Activated T-cell treated with anti-CD3 and anti-CD28 coated beads, Interleukin-2, amount 50 U/mL, for 24 hours (primary cell): ENCODE measurements around the gene SNCA.

ENCODE experiments used
- DNase-seq: peaks from one replicate; pipeline ENCODE4 v3.0.0-alpha.2; 2020
- H3K27ac Mint-ChIP-seq: 2 replicates; pipeline ENCODE4 v1.8.0; 2020; ENCODE audit warnings: mild to moderate bottlenecking, mixed read lengths
- H3K27me3 Mint-ChIP-seq: 2 replicates; pipeline ENCODE4 v1.8.0; 2020; ENCODE audit warnings: mixed read lengths
- H3K36me3 Mint-ChIP-seq: 2 replicates; pipeline ENCODE4 v1.8.0; 2020; ENCODE audit warnings: low read depth, mixed read lengths
- H3K4me1 Mint-ChIP-seq: 2 replicates; pipeline ENCODE4 v1.8.0; 2020; ENCODE audit warnings: low read depth, mixed read lengths
- H3K4me3 Mint-ChIP-seq: 2 replicates; pipeline ENCODE4 v1.8.0; 2020; ENCODE audit warnings: mild to moderate bottlenecking, moderate library complexity, mixed read lengths
- H3K9me3 Mint-ChIP-seq: 2 replicates; pipeline ENCODE4 v1.8.0; 2020; ENCODE audit warnings: mixed read lengths

Gene SNCA

DNA sequence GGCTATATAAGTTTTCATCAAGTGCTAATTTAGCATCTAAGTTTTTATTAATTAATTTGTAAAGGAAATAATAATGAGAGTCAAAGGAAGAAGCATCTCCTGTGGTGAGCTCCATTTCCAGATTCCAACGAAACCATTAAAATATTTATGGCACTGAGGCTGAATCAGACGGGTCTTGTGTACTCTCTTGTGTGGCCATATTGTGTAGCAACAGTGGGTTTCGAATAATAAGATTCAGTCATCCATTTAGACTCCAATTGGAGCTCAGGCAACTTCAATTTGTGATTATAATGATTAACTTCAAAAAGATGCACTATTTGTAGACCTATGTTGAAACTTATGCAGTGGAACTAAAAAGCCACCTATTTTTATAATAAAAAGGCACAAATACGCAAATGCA, 82.4 kb downstream of the SNCA start:
- Mint-ChIP-seq H3K36me3 (no peaks in the 10 kb centered on the region), H3K4me1 (no peaks in the 10 kb centered on the region), H3K27ac (no peak overlapping the region), H3K9me3 (no peaks in the 10 kb centered on the region), H3K4me3 (no peak overlapping the region), H3K27me3 (peaks cover 6% of the 10 kb centered on the region)
- no peak for DNase-seq

DNA sequence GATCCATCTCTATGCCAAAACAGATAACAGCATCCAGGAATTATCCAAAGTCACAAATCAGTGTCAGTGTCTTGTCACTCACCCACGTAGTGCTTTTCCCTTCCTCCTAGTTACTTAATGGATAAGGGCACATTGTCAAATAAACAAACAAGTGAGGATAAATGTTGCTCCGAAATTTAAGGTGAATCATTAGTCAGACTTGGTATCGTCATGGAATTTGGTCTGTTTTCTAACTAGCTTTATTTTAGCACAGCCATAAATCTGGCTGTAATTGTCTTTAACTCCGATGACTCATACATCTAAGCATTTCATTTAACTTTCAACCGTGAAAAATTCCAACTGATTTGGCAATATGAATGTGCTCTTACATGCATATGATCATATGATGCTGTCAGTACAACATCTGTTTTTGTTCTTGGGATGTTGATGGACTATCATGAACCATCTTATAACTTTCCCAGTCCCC, 83.3 kb downstream of the SNCA start:
- DNase-seq: no peak
- H3K9me3 Mint-ChIP-seq: no peaks in the 10 kb centered on the region
- peaks cover under 1% of the 10 kb centered on the region for H3K27me3 Mint-ChIP-seq
- no peaks in the 10 kb centered on the region for H3K36me3 Mint-ChIP-seq
- no peaks in the 10 kb centered on the region for H3K4me1 Mint-ChIP-seq
- no peak overlapping the region for H3K27ac Mint-ChIP-seq
- H3K4me3 Mint-ChIP-seq: no peak overlapping the region

GRCh38 chr4:89752932-89753598, 83.9 kb downstream of the SNCA start:
- Mint-ChIP-seq H3K27me3 (no peaks in the 10 kb centered on the region), H3K27ac (no peak overlapping the region), H3K36me3 (no peaks in the 10 kb centered on the region), H3K4me3 (no peak overlapping the region), H3K9me3 (no peaks in the 10 kb centered on the region), H3K4me1 (no peaks in the 10 kb centered on the region)
- DNase-seq: no peak

- DNase-seq: no peak
- Mint-ChIP-seq H3K4me3 (no peak overlapping the region), H3K27ac (no peak overlapping the region), H3K27me3 (no peaks in the 10 kb centered on the region), H3K36me3 (no peaks in the 10 kb centered on the region), H3K9me3 (no peaks in the 10 kb centered on the region), H3K4me1 (no peaks in the 10 kb centered on the region)
Observed at GRCh38 chr4:89751416-89751815, 85.5 kb downstream of the SNCA start.

DNA sequence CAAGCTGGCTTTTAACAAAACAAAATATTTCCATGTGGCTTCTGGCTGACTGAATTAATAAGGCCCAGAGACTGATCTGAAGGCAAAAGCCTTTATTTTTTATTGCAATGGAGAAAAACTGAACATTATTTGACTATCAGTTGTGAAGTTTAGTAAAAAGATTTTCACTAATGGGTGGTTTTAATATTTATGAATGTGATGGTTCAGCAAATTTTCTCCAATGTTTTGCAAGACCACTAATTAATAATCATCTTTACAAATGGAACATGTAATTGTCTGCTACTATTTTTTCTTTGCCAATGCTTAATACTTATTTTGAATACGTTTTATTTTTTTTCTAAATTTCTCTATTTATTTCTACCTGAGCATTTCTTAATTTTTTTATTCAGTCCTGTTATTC, 90.6 kb downstream of the SNCA start:
- no peak overlapping the region for H3K27ac Mint-ChIP-seq
- no peak overlapping the region for H3K4me3 Mint-ChIP-seq
- no peak for DNase-seq
- H3K4me1 Mint-ChIP-seq: no peaks in the 10 kb centered on the region
- no peaks in the 10 kb centered on the region for H3K36me3 Mint-ChIP-seq
- no peaks in the 10 kb centered on the region for H3K27me3 Mint-ChIP-seq
- no peaks in the 10 kb centered on the region for H3K9me3 Mint-ChIP-seq

DNA sequence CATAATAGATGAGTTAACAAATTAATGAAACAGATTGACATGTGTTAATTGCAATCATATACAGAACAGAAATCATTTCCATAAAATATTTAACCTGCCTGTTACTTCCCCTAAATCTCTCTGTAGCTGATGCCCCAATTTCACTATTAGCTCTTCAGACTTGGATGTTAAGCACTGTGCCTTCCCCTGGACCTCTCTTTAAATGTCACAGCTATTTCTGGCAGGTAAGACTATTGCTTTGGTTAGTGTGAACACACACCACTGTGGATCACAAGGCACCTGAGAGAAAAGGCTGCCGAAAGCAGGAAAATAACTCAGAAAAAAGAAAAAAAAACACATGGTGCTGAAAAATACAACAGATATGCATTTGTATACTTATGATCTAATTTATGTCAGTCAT, 91.3 kb downstream of the SNCA start:
- Mint-ChIP-seq H3K9me3 (no peaks in the 10 kb centered on the region), H3K27me3 (peaks cover 2% of the 10 kb centered on the region), H3K27ac (no peak overlapping the region), H3K36me3 (no peaks in the 10 kb centered on the region), H3K4me3 (no peak overlapping the region), H3K4me1 (no peaks in the 10 kb centered on the region)
- DNase-seq: no peak

DNA sequence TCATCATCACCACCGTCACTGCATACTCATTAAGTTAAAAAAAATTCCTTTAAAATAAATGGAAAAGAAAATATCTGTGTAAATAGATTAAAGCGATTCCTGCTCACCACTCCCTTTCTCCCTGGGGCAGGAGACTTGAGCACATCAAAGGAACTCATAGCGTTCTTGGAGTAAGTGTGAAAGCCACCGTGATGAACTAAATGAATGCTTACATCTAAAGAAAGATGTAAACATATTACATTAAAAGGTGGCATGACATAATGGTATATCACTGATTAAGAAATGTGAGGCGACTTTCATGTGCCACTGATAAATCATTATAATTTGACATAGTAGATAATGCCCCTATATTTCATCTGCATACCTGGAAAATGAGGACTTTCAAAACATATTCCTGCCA, 92.0 kb downstream of the SNCA start:
- Mint-ChIP-seq H3K27ac (no peak overlapping the region), H3K27me3 (peaks cover 2% of the 10 kb centered on the region), H3K36me3 (no peaks in the 10 kb centered on the region), H3K9me3 (no peaks in the 10 kb centered on the region), H3K4me1 (no peaks in the 10 kb centered on the region), H3K4me3 (no peak overlapping the region)
- DNase-seq: no peak

GRCh38 chr4:89741768-89742167, 95.2 kb downstream of the SNCA start:
- Mint-ChIP-seq H3K9me3 (peaks cover 2% of the 10 kb centered on the region), H3K4me3 (no peak overlapping the region), H3K4me1 (no peaks in the 10 kb centered on the region), H3K27ac (no peak overlapping the region), H3K36me3 (no peaks in the 10 kb centered on the region), H3K27me3 (peaks cover 2% of the 10 kb centered on the region)
- DNase-seq: no peak

- Mint-ChIP-seq H3K4me3 (no peak overlapping the region), H3K36me3 (no peaks in the 10 kb centered on the region), H3K27me3 (peaks cover 2% of the 10 kb centered on the region), H3K4me1 (no peaks in the 10 kb centered on the region), H3K27ac (no peak overlapping the region), H3K9me3 (peaks cover 2% of the 10 kb centered on the region)
- no peak for DNase-seq
Observed at GRCh38 chr4:89739311-89739988, 97.5 kb downstream of the SNCA start.

- Mint-ChIP-seq H3K27ac (no peak overlapping the region), H3K27me3 (peaks cover 2% of the 10 kb centered on the region), H3K9me3 (peaks cover 2% of the 10 kb centered on the region), H3K4me3 (no peak overlapping the region), H3K36me3 (no peaks in the 10 kb centered on the region), H3K4me1 (no peaks in the 10 kb centered on the region)
- no peak for DNase-seq
Observed at GRCh38 chr4:89737888-89738287, 99.1 kb downstream of the SNCA start.

- no peaks in the 10 kb centered on the region for H3K36me3 Mint-ChIP-seq
- H3K9me3 Mint-ChIP-seq: no peaks in the 10 kb centered on the region
- no peaks in the 10 kb centered on the region for H3K4me1 Mint-ChIP-seq
- H3K27me3 Mint-ChIP-seq: no peaks in the 10 kb centered on the region
- DNase-seq: no peak
- H3K4me3 Mint-ChIP-seq: no peak overlapping the region
- H3K27ac Mint-ChIP-seq: no peak overlapping the region
Observed at GRCh38 chr4:89733946-89734345, 103.0 kb downstream of the SNCA start.

DNA sequence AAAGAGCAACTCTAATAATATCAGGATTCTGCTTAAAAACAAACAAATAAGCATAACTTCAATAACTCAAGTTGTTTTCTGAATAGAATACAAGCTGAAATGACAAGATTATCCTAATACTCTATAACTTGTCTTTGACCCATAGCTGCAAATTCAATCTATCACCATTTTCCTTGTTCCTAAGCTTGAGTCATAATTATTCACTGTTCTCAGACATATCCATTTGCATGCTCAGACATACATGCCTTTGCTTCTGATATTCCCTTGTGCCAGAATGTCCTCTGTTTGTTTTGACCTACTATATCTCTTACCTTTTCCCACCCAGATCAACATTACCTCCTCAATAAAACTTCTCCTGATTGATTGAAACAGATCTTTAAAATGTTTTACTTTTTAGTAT, 109.7 kb downstream of the SNCA start:
- no peak for DNase-seq
- Mint-ChIP-seq H3K9me3 (no peaks in the 10 kb centered on the region), H3K27me3 (peaks cover 6% of the 10 kb centered on the region), H3K4me1 (no peaks in the 10 kb centered on the region), H3K4me3 (no peak overlapping the region), H3K36me3 (no peaks in the 10 kb centered on the region), H3K27ac (no peak overlapping the region)

GRCh38 chr4:89725268-89725667, 111.7 kb downstream of the SNCA start:
- no peaks in the 10 kb centered on the region for H3K9me3 Mint-ChIP-seq
- DNase-seq: no peak
- H3K27ac Mint-ChIP-seq: no peak overlapping the region
- no peaks in the 10 kb centered on the region for H3K4me1 Mint-ChIP-seq
- no peaks in the 10 kb centered on the region for H3K36me3 Mint-ChIP-seq
- H3K4me3 Mint-ChIP-seq: no peak overlapping the region
- H3K27me3 Mint-ChIP-seq: peaks cover 6% of the 10 kb centered on the region

DNA sequence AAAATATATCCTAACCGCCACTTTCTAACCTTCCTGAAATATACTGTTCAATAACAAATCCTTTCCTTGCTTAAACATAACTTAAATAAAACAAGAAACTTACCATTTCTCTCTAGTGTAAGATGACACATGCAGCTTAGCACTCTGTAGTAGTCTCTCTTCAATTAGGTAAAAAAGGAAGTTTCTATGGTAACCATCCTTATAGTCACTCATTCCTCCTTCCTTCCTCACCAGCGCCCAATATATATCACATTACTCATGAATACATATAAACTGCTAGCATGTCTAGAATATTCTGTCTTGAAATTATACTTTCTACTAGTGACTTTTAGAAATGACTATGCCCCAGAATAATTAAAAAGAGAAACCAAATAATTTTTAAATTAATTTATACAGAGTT, 112.2 kb downstream of the SNCA start:
- Mint-ChIP-seq H3K27ac (no peak overlapping the region), H3K4me1 (no peaks in the 10 kb centered on the region), H3K36me3 (no peaks in the 10 kb centered on the region), H3K4me3 (no peak overlapping the region), H3K9me3 (no peaks in the 10 kb centered on the region), H3K27me3 (peaks cover 9% of the 10 kb centered on the region)
- DNase-seq: no peak

DNA sequence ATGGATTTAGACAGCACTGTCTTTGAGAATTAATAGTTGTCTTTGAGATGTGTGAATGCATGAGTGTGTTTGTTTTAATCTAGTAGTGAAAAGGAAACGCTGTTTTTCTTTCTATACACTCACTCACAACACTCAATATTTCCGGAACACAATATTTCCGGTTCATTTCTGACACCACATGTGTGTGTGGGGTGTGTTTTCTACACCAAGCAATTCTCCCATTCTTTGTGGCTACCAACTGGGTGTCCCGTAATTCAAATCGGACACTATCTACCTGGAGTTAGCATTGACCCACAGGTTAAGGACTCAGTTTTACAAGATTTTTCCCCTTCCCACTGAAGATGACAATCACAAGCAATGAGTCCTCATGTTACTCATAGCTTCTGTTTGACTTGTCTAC, 113.9 kb downstream of the SNCA start:
- Mint-ChIP-seq H3K27ac (no peak overlapping the region), H3K4me3 (no peak overlapping the region), H3K4me1 (no peaks in the 10 kb centered on the region), H3K36me3 (no peaks in the 10 kb centered on the region), H3K27me3 (peaks cover 11% of the 10 kb centered on the region), H3K9me3 (no peaks in the 10 kb centered on the region)
- no peak for DNase-seq
